Measurements from ENCODE around the gene ARHGEF19.

GRCh38 chr1:16171314-16172151 lies 40.9 kb downstream of the ARHGEF19 start:
- TF ChIP-seq CTCF (IDR thresholded peaks at IDR 0.05) (no peak), POLR2AphosphoS5 (IDR thresholded peaks at IDR 0.05; ENCODE audit: low read depth, low read length) (no peak)

Data from Panc1 (cell line).